DMS53 treated with DMSO at 0.1 percent for 48 hours (cell line): ENCODE measurements around the gene SPATA45.

Experiments
- DNase-seq: peaks from one replicate; lab custom pipeline; 2025; ENCODE audit not compliant: unreplicated experiment; lab: John Stamatoyannopoulos, UW

Gene SPATA45

DNA sequence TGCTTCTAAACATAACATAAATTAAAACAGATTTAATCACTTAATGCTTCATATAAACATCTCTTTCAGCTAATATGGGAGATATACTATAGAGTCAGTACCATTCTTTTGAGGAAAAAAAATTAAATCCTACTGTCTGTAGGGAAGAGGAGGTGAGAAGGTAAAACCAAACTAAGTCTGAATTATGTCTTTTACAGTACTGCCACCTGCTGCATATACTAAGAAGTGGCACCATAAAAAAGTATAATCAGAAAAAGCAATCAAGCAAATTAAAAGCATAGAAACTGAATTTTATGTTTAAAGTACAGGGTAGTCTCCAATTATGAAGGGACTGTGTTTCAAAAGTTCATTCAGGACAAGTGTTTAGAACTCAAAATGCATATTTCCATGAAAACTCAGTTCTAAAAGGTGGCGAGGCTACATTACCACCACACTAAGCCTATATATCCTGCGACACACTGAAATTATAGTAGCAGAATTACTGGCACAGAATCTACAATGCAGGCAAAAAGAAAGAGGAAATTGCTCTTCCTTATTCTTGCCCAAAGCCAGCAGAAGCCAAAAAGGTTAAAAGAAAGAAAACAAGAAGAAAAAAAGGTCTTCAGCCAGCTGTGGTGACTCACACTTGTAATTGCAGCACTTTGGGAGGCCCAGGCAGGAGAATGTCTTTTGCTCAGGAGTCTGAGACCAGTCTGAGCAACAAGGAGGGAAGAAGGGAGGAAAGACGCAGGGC lies 64.9 kb downstream of the SPATA45 start:
- DNase-seq = peak; percentile 61

DNA sequence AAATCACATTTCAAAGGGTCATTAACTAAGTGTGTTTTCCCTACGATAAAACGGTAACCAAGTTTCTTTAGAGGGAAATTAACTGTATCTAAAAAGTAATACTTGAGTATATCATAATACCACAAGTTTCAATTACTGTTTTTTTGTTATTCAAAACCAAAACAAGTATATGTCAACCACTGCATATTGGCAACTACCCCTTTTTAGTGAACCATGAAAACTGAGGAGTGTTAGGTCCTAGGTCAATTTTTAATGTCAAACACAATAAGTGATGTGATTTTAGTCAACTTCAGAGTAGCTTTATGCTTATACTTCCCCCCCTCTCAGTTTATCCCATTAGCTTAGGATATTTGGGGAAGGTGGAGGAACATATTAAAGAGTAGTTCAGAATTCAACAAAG lies 66.2 kb downstream of the SPATA45 start:
- no peak for DNase-seq

DNA sequence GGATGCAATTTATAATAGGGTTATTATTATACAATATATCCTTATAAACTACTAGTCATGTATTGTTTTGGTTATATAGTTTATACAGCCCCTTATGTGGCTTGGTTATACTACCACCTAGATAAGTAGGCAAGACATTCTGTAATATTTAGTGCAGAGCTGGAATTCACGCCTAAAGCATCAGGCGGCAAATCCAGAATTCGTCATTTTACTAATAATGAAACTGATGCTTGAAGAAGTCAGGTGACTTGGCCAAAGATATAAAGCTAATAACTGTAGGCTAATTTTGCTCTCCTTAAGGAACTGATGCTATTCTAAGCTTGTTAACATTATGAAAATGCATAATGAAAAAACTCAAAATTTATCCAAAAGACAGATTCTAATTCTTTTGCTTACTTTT lies 66.7 kb downstream of the SPATA45 start:
- DNase-seq = no peak
